ENCODE measurements around the gene TMEM232.

- no peak for TF ChIP-seq CTCF (IDR thresholded peaks at IDR 0.05)
- TF ChIP-seq POLR2AphosphoS5 (IDR thresholded peaks at IDR 0.05; ENCODE audit: low read depth, low read length) = no peak
- TF ChIP-seq REST (IDR thresholded peaks at IDR 0.05; ENCODE audit: insufficient read depth in 1 of 2, low read depth in 2 of 2, low read length in 1 of 2) = no peak
- TF ChIP-seq TCF7L2 (IDR thresholded peaks at IDR 0.05; ENCODE audit: low read depth, low read length) = no peak
- TF ChIP-seq SIN3A (IDR thresholded peaks at IDR 0.05; ENCODE audit: borderline replicate concordance, insufficient read depth, low read depth, low read length) = no peak
Measured at GRCh38 chr5:110738503-110738811, 12.0 kb upstream of the TMEM232 start.

Data from Panc1 (cell line).